Neural cell (in vitro differentiated cells): ENCODE results near the gene METTL26. TPM values are rescaled to one million over a fixed set of nuclear protein-coding genes. Genes with fewer than 3 reads are reported as not detected.

Experiments used
- H2AFZ ChIP-seq: fragments of 200-600, 300-800 bp; sonication (generic), shearing (Covaris generic); 2 replicates; pipeline ENCODE4 v1.6.0; 2014; ENCODE audit warnings: low read depth, mild to moderate bottlenecking, antibody characterized with exemption, low read length, moderate library complexity
- H3F3A ChIP-seq: fragments of 200-600 bp; shearing (Covaris generic); 2 replicates; pipeline ENCODE4 v1.6.1; 2016; ENCODE audit warnings: mild to moderate bottlenecking, moderate library complexity, mixed read lengths, antibody characterized with exemption, low read length; ENCODE audit not compliant: insufficient read depth, poor library complexity, severe bottlenecking
- H3K27ac ChIP-seq: fragments of 200-600, 300-800 bp; sonication (generic), shearing (Covaris generic); 2 replicates; pipeline ENCODE4 v1.5.1; 2014; ENCODE audit warnings: mild to moderate bottlenecking, low read length, moderate library complexity
- H3K27me3 ChIP-seq: fragments of 300-800, 200-600 bp; sonication (generic), shearing (Covaris generic); 2 replicates; pipeline ENCODE4 v1.6.0; 2014; ENCODE audit warnings: mild to moderate bottlenecking, low read depth, low read length, moderate library complexity; ENCODE audit not compliant: insufficient read depth
- H3K36me3 ChIP-seq: fragments of 300-800, 200-600 bp; sonication (generic), shearing (Covaris generic); 2 replicates; pipeline ENCODE4 v1.5.1; 2014; ENCODE audit warnings: mild to moderate bottlenecking, antibody characterized with exemption, low read length, moderate library complexity; ENCODE audit not compliant: insufficient read depth
- H3K4me2 ChIP-seq: fragments of 300-800, 200-600 bp; sonication (generic), shearing (Covaris generic); 2 replicates; pipeline ENCODE4 v1.6.0; 2014; ENCODE audit warnings: mild to moderate bottlenecking, low read length
- H3K4me3 ChIP-seq: fragments of 300-800, 200-600 bp; sonication (generic), shearing (Covaris generic); 2 replicates; pipeline ENCODE4 v1.5.1; 2014; ENCODE audit warnings: mild to moderate bottlenecking, low read length, moderate library complexity
- H3K79me2 ChIP-seq: fragments of 200-600 bp; shearing (Covaris generic); replicated peaks from 2 replicates; pipeline ENCODE4 v1.6.0; 2014; ENCODE audit warnings: mild to moderate bottlenecking, low read length, moderate library complexity; ENCODE audit not compliant: insufficient read depth
- H3K9ac ChIP-seq: fragments of 300-800, 200-600 bp; sonication (generic), shearing (Covaris generic); 2 replicates; pipeline ENCODE4 v1.6.1; 2016; ENCODE audit warnings: mild to moderate bottlenecking, low read length, mixed read lengths
- H3K9me2 ChIP-seq: fragments of 200-600 bp; shearing (Covaris generic); 2 replicates; pipeline ENCODE4 v1.6.1; 2016; ENCODE audit warnings: mild to moderate bottlenecking, low read length, mixed read lengths; ENCODE audit not compliant: insufficient read depth
- H3K9me3 ChIP-seq: fragments of 200-600, 300-800 bp; sonication (generic), shearing (Covaris generic); 2 replicates; pipeline ENCODE4 v1.6.1; 2016; ENCODE audit warnings: mild to moderate bottlenecking, mixed run types, low read length, moderate library complexity, mixed read lengths
- H4K20me1 ChIP-seq: fragments of 200-600 bp; shearing (Covaris generic); 2 replicates; pipeline ENCODE4 v1.6.1; 2016; ENCODE audit warnings: mild to moderate bottlenecking, mixed run types; ENCODE audit not compliant: insufficient read depth
- EP300 ChIP-seq: fragments of 450-650 bp; conservative IDR thresholded peaks from 2 replicates; pipeline ENCODE4 v1.6.1; 2014; ENCODE audit warnings: antibody characterized with exemption, mild to moderate bottlenecking, moderate library complexity; ENCODE audit not compliant: poor library complexity, severe bottlenecking
- EZH2 ChIP-seq: fragments of 200-600, 300-800 bp; shearing (Covaris generic), sonication (generic); IDR thresholded peaks from 2 replicates; pipeline ENCODE4 v1.6.1; 2014; ENCODE audit warnings: antibody characterized with exemption, low read length, borderline replicate concordance, mild to moderate bottlenecking; ENCODE audit not compliant: insufficient read depth, poor library complexity, severe bottlenecking
- MXI1 ChIP-seq: fragments of 450-650 bp; conservative IDR thresholded peaks from 2 replicates; pipeline ENCODE4 v1.6.1; 2014; ENCODE audit warnings: antibody characterized with exemption, mild to moderate bottlenecking; ENCODE audit not compliant: poor library complexity, severe bottlenecking
- POLR2AphosphoS5 ChIP-seq: IDR thresholded peaks from 2 replicates; pipeline ENCODE4 v1.6.1; 2012
- RAD21 ChIP-seq: fragments of 450-650 bp; conservative IDR thresholded peaks from 2 replicates; pipeline ENCODE4 v1.6.1; 2014; ENCODE audit warnings: antibody characterized with exemption, mild to moderate bottlenecking, moderate library complexity
- SMC3 ChIP-seq: fragments of 450-650 bp; conservative IDR thresholded peaks from 2 replicates; pipeline ENCODE4 v1.6.1; 2014; ENCODE audit warnings: antibody characterized with exemption, mild to moderate bottlenecking, moderate library complexity; ENCODE audit not compliant: poor library complexity
- TAF1 ChIP-seq: IDR thresholded peaks from 2 replicates; pipeline ENCODE4 v1.6.1; 2012; ENCODE audit warnings: low read depth
- polyA plus RNA-seq: library from polyadenylated mRNA; depleted of rRNA; stranded (reverse); fragments of >200 nt; gene quantifications from 2 replicates; pipeline ENCODE4 v1.2.3, GENCODE V29; 2014
- TF ChIP-seq, protein P1 (sequence below): IDR thresholded peaks from 2 replicates; pipeline ENCODE4 v1.6.1; 2012; ENCODE audit warnings: borderline replicate concordance
- TF ChIP-seq, protein P2 (sequence below): fragments of 450-650 bp; IDR thresholded peaks from 2 replicates; pipeline ENCODE4 v1.5.1; 2014; ENCODE audit warnings: antibody characterized with exemption, mild to moderate bottlenecking, moderate library complexity; ENCODE audit not compliant: poor library complexity, severe bottlenecking

METTL26 gene
- polyA plus RNA-seq, 1 donor from 2014 or later: 127 TPM

DNA sequence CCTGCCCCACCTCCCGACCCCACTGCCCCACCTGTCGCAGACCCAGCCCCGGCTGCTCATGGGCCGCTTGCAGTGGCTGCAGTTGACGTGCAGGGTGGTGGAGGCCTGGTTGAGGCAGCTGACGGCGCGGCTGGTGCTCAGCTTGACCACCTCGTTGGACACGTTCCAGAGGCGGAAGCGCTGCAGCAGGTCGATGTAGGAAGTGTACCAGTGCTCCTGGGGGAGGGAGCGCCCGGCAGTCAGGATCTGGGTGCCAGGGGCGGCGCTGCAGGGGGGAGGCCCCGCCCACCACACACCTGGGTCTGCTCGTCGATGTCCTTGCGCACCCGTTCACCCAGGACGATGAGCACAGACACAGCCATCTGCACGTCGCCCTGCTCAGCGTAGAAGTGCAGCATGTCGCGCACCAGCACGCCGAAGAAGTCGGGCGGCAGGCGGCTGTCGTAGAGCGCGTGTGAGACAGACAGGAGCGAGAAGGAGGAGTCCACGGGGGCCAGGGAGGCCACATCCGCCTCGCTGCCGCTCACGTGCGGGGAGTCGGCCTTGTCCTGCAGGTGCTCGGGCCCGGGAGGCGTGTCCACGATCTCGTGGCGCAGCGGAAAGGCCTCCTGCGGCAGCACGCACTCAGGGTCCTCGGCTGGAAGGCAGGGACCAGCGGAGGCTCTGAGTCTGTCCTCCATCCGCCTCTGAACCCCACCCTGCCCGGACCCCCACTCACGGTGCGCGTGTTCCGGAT, 49.0 kb upstream of the METTL26 start:
- H3K4me2 ChIP-seq: no peak overlapping the region
- peak overlapping the region; percentile 71 for H3K4me3 ChIP-seq
- H3K27ac ChIP-seq: no peak overlapping the region
- H3K36me3 ChIP-seq: no peaks in the 10 kb centered on the region
- no peaks in the 10 kb centered on the region for H3K27me3 ChIP-seq
- H4K20me1 ChIP-seq: peaks cover 6% of the 10 kb centered on the region
- H3K9ac ChIP-seq: no peak overlapping the region
- H3K9me3 ChIP-seq: no peaks in the 10 kb centered on the region
- TF ChIP-seq, protein P1, sequence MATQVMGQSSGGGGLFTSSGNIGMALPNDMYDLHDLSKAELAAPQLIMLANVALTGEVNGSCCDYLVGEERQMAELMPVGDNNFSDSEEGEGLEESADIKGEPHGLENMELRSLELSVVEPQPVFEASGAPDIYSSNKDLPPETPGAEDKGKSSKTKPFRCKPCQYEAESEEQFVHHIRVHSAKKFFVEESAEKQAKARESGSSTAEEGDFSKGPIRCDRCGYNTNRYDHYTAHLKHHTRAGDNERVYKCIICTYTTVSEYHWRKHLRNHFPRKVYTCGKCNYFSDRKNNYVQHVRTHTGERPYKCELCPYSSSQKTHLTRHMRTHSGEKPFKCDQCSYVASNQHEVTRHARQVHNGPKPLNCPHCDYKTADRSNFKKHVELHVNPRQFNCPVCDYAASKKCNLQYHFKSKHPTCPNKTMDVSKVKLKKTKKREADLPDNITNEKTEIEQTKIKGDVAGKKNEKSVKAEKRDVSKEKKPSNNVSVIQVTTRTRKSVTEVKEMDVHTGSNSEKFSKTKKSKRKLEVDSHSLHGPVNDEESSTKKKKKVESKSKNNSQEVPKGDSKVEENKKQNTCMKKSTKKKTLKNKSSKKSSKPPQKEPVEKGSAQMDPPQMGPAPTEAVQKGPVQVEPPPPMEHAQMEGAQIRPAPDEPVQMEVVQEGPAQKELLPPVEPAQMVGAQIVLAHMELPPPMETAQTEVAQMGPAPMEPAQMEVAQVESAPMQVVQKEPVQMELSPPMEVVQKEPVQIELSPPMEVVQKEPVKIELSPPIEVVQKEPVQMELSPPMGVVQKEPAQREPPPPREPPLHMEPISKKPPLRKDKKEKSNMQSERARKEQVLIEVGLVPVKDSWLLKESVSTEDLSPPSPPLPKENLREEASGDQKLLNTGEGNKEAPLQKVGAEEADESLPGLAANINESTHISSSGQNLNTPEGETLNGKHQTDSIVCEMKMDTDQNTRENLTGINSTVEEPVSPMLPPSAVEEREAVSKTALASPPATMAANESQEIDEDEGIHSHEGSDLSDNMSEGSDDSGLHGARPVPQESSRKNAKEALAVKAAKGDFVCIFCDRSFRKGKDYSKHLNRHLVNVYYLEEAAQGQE: no peak
- TF ChIP-seq EP300 (no peak), SMC3 (no peak), EZH2 (no peak), MXI1 (no peak), RAD21 (no peak), POLR2AphosphoS5 (no peak), TAF1 (no peak)
- TF ChIP-seq, protein P2, sequence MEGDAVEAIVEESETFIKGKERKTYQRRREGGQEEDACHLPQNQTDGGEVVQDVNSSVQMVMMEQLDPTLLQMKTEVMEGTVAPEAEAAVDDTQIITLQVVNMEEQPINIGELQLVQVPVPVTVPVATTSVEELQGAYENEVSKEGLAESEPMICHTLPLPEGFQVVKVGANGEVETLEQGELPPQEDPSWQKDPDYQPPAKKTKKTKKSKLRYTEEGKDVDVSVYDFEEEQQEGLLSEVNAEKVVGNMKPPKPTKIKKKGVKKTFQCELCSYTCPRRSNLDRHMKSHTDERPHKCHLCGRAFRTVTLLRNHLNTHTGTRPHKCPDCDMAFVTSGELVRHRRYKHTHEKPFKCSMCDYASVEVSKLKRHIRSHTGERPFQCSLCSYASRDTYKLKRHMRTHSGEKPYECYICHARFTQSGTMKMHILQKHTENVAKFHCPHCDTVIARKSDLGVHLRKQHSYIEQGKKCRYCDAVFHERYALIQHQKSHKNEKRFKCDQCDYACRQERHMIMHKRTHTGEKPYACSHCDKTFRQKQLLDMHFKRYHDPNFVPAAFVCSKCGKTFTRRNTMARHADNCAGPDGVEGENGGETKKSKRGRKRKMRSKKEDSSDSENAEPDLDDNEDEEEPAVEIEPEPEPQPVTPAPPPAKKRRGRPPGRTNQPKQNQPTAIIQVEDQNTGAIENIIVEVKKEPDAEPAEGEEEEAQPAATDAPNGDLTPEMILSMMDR: no peak
- no peaks in the 10 kb centered on the region for H3K9me2 ChIP-seq
- H2AFZ ChIP-seq: no peak overlapping the region
- H3F3A ChIP-seq: no peaks in the 10 kb centered on the region
- H3K79me2 ChIP-seq: peaks cover 25% of the 10 kb centered on the region

DNA sequence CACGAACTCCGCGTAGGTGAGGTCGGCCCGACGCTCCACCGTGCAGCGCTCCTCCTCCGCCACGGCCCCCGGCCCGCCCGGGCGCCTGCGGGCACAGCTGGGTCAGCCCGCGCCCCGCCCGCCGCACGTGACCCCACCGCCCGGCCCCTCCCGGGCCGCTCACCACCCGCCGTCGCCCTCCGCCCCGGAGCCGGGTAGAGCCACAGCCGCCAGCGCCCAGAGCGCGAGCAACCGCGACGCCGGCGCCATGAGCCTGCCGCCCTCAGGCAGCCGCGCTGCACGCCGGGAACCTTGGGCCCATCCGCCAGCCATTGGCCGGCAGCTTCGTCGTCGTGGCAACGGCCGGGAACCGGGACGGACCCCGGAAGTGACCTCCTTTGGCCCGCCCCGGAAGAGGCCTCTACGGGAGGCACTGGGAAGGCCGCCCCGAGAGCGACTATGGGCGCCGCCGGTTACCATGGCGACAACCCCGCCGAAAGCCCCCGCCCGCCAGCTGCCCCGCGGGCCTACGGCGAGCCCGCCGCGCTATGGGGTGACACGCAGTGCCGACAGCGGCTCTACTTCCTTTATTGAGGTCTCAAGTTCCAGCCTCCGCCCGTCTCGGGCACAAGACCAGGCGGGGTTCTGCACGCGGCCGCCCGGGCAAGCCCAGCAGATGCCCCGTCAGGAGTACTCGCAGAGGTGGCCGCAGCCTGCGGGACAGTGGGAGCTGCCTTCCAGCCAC, 48.1 kb upstream of the METTL26 start, which contains the start of gene JMJD8:
JMJD8 (minus strand) TSS at position 264 of the 724 bp plus-strand sequence; CDS start at position 249, 15 bp downstream.
- H3K9ac ChIP-seq: peak within 1 kb of the TSS; percentile 52
- H3K4me2 ChIP-seq: no peak within 1 kb of the TSS
- H3K27me3 ChIP-seq: no peaks in the 10 kb centered on the region
- peak within 1 kb of the TSS; percentile 71 for H3K4me3 ChIP-seq
- no peaks in the 10 kb centered on the region for H3K36me3 ChIP-seq
- peak within 1 kb of the TSS; percentile 4 for H2AFZ ChIP-seq
- H3K79me2 ChIP-seq: peaks cover 21% of the 10 kb centered on the region
- no peaks in the 10 kb centered on the region for H3K9me2 ChIP-seq
- H3K9me3 ChIP-seq: no peaks in the 10 kb centered on the region
- TF ChIP-seq POLR2AphosphoS5: peak; percentile 55
- peak; percentile 55 for TF ChIP-seq EP300
- TF ChIP-seq RAD21: no peak
- no peak for TF ChIP-seq TAF1
- no peak for TF ChIP-seq SMC3
- TF ChIP-seq MXI1: peak; percentile 86
- TF ChIP-seq, protein P1: no peak
- TF ChIP-seq EZH2: no peak
- TF ChIP-seq, protein P2: peak; percentile 7
- peaks cover 6% of the 10 kb centered on the region for H4K20me1 ChIP-seq
- no peaks in the 10 kb centered on the region for H3F3A ChIP-seq
- peak within 1 kb of the TSS; percentile 61 for H3K27ac ChIP-seq
